GM19372 (cell line): ENCODE measurements around the gene CISH.

Source experiments
- ATAC-seq: cut with Tn5 transposase; IDR thresholded peaks from one replicate; pipeline ENCODE4 v1.9.1; 2021; ENCODE audit warnings: mild to moderate bottlenecking, low read depth, moderate library complexity; ENCODE audit not compliant: unreplicated experiment

Gene CISH

GRCh38 chr3:50611464-50612233 is at the start of gene CISH:
TSS of gene CISH (minus strand) at chr3:50611774. CDS start at chr3:50611650, 124 bp downstream.
- ATAC-seq: peak; percentile 77

GRCh38 chr3:50660386-50660785 is 48.8 kb upstream of the CISH start:
- no peak for ATAC-seq

- ATAC-seq: no peak
Measured at GRCh38 chr3:50658831-50659230, 47.3 kb upstream of the CISH start.

- ATAC-seq: no peak
Measured at GRCh38 chr3:50658416-50658815, 46.8 kb upstream of the CISH start.

- no peak for ATAC-seq
Measured at GRCh38 chr3:50657816-50658215, 46.2 kb upstream of the CISH start.

GRCh38 chr3:50657407-50657806 is 45.8 kb upstream of the CISH start:
- ATAC-seq: no peak

- ATAC-seq: no peak
Measured at GRCh38 chr3:50656417-50657195, 45.0 kb upstream of the CISH start.

GRCh38 chr3:50655009-50655830 is 43.6 kb upstream of the CISH start:
- ATAC-seq: no peak

GRCh38 chr3:50653937-50654595 is 42.5 kb upstream of the CISH start:
- no peak for ATAC-seq

- ATAC-seq: no peak
Measured at GRCh38 chr3:50652709-50653108, 41.1 kb upstream of the CISH start.

- no peak for ATAC-seq
Measured at GRCh38 chr3:50651920-50652529, 40.5 kb upstream of the CISH start.

GRCh38 chr3:50651445-50651844 is 39.9 kb upstream of the CISH start:
- ATAC-seq: no peak

- ATAC-seq: no peak
Measured at GRCh38 chr3:50650018-50650417, 38.4 kb upstream of the CISH start.

- ATAC-seq: no peak
Measured at GRCh38 chr3:50649451-50649931, 37.9 kb upstream of the CISH start.

GRCh38 chr3:50648944-50649343 is 37.4 kb upstream of the CISH start:
- ATAC-seq: no peak

GRCh38 chr3:50648313-50648712 is 36.7 kb upstream of the CISH start:
- no peak for ATAC-seq

- ATAC-seq: no peak
Measured at GRCh38 chr3:50645378-50645777, 33.8 kb upstream of the CISH start.

- ATAC-seq: no peak
Measured at GRCh38 chr3:50644561-50644960, 33.0 kb upstream of the CISH start.

GRCh38 chr3:50642382-50642781 is 30.8 kb upstream of the CISH start:
- no peak for ATAC-seq

GRCh38 chr3:50639055-50639494 is 27.5 kb upstream of the CISH start:
- no peak for ATAC-seq
